ENCODE data around the gene MYO1B. TPM values are rescaled to one million over a fixed set of nuclear protein-coding genes. Genes with fewer than 3 reads are reported as not detected.

MYO1B gene
- total RNA-seq, 1 experiment from 2014 or later, result 43.2 TPM

DNA sequence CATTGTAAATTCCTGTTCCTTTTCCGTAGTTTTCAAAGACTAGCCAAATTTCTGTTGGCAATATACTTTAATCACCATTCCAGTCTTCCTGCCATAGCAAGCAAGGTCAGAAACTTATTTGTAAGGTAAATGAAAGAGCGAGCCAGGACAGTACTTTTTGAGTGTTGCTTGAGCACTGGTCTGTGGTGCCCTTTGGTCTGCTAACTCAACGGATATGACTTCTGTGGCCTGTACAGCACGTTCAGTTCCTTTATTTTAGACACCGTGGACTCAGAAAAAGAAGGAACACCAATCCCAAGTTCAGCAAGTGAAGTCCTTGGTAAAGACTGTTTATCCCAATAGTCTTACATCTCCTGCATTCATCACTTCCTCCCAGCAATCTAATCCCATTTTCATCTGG, 166.3 kb downstream of the MYO1B start:
- Histone ChIP-seq H4K8ac (replicated peaks; ENCODE audit: insufficient read length, low read depth, low read length) (no peak overlapping the region), H4K5ac (ENCODE audit: insufficient read length, low read depth, low read length) (no peak overlapping the region), H4K20me1 (ENCODE audit: control insufficient read depth, insufficient read depth, insufficient read length) (no peaks in the 10 kb centered on the region), H3K56ac (ENCODE audit: insufficient read length, low read depth, low read length) (no peak overlapping the region), H2BK5ac (ENCODE audit: insufficient read length, low read length) (no peak overlapping the region), H2BK20ac (ENCODE audit: low read depth, low read length, poor library complexity, severe bottlenecking) (no peak overlapping the region), H3K18ac (ENCODE audit: insufficient read length, low read depth, low read length) (no peak overlapping the region), H3K79me2 (ENCODE audit: insufficient read depth, low read length) (no peaks in the 10 kb centered on the region), H2BK15ac (ENCODE audit: low read depth, low read length) (no peak overlapping the region), H3K27me3 (ENCODE audit: insufficient read depth, low read length) (no peaks in the 10 kb centered on the region), H2AFZ (ENCODE audit: low read length) (no peak overlapping the region), H3K23ac (ENCODE audit: insufficient read length, low read depth, low read length) (no peak overlapping the region), H3K23me2 (ENCODE audit: insufficient read length, low read depth, low read length, poor library complexity, severe bottlenecking) (no peaks in the 10 kb centered on the region), H3K14ac (ENCODE audit: insufficient read depth, low read length) (no peak overlapping the region), H3K4me2 (ENCODE audit: insufficient read depth, insufficient read length, low read length) (no peak overlapping the region), H3K9ac (ENCODE audit: extremely low read depth, insufficient read length, low read length) (no peak overlapping the region), H3K9me3 (ENCODE audit: control insufficient read depth, low read depth, low read length) (no peaks in the 10 kb centered on the region), H4K91ac (ENCODE audit: insufficient read length, low read depth, low read length) (no peak overlapping the region), H2AK5ac (ENCODE audit: insufficient read length, low read length) (no peak overlapping the region), H3T11ph (ENCODE audit: low read length) (no peak overlapping the region), H3K79me1 (ENCODE audit: insufficient read depth, low read depth, low read length, poor library complexity, severe bottlenecking) (no peaks in the 10 kb centered on the region), H2BK12ac (ENCODE audit: insufficient read length, low read depth, low read length) (no peak overlapping the region), H3K4me1 (ENCODE audit: insufficient read depth, low read length) (no peaks in the 10 kb centered on the region), H3K27ac (ENCODE audit: insufficient read length, low read depth, low read length) (no peak overlapping the region), H3K4ac (ENCODE audit: low read depth, low read length) (no peak overlapping the region), H2BK120ac (ENCODE audit: low read depth, low read length, poor library complexity, severe bottlenecking) (no peak overlapping the region)
- TF ChIP-seq, protein P1, sequence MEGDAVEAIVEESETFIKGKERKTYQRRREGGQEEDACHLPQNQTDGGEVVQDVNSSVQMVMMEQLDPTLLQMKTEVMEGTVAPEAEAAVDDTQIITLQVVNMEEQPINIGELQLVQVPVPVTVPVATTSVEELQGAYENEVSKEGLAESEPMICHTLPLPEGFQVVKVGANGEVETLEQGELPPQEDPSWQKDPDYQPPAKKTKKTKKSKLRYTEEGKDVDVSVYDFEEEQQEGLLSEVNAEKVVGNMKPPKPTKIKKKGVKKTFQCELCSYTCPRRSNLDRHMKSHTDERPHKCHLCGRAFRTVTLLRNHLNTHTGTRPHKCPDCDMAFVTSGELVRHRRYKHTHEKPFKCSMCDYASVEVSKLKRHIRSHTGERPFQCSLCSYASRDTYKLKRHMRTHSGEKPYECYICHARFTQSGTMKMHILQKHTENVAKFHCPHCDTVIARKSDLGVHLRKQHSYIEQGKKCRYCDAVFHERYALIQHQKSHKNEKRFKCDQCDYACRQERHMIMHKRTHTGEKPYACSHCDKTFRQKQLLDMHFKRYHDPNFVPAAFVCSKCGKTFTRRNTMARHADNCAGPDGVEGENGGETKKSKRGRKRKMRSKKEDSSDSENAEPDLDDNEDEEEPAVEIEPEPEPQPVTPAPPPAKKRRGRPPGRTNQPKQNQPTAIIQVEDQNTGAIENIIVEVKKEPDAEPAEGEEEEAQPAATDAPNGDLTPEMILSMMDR (conservative IDR thresholded peaks at IDR 0.05), result no peak
- no peak for DNase-seq
- H3K36me3 Mint-ChIP-seq (ENCODE audit: insufficient read depth in 1 of 3, low read depth in 3 of 3), result peaks cover 10 to 67% (median 66%) of the 10 kb centered on the region in 3 experiments; a peak in 6 of 7 replicates
- H3K9me3 Mint-ChIP-seq, result no peaks in the 10 kb centered on the region
- H3K27ac Mint-ChIP-seq, result no peak overlapping the region
- H3K4me1 Mint-ChIP-seq, result no peaks in the 10 kb centered on the region
- no CpG with 5 or more reads among the region's 5 CpGs for WGBS (ENCODE audit: extremely low coverage, insufficient read length, low lambda C conversion rate)
- H3K4me3 Mint-ChIP-seq, result no peak overlapping the region
- no peaks in the 10 kb centered on the region for H3K27me3 Mint-ChIP-seq (ENCODE audit: low read depth)

Measured in H9 (cell line).